MM.1S (cell line): ENCODE measurements around the gene HHIPL1.
A peak's percentile ranks its signal among the peaks of the same experiment; 100 is the strongest.

Experiments
- DNase-seq: peaks from one replicate; pipeline ENCODE4 v3.0.0-alpha.2; 2015
- H2AFZ ChIP-seq: fragments of 300-600 bp; sonication (generic); 2 replicates; pipeline ENCODE4 v1.6.0; 2016; ENCODE audit warnings: antibody characterized with exemption, low read length
- H3F3A ChIP-seq: fragments of 300-600 bp; sonication (generic); 2 replicates; pipeline ENCODE4 v1.6.1; 2016; ENCODE audit warnings: mild to moderate bottlenecking, antibody characterized with exemption, low read length, moderate library complexity, mixed read lengths; ENCODE audit not compliant: insufficient read depth
- H3K27ac ChIP-seq: fragments of 300-600 bp; sonication (generic); 2 replicates; pipeline ENCODE4 v1.5.1; 2016; ENCODE audit warnings: mild to moderate bottlenecking, low read length
- H3K27me3 ChIP-seq: fragments of 300-600 bp; sonication (generic); replicated peaks from 2 replicates; pipeline ENCODE4 v1.6.0; 2016; ENCODE audit warnings: low read length; ENCODE audit not compliant: insufficient read depth
- H3K36me3 ChIP-seq: fragments of 300-600 bp; sonication (generic); replicated peaks from 2 replicates; pipeline ENCODE4 v1.6.1; 2016; ENCODE audit warnings: mild to moderate bottlenecking, low read length, mixed read lengths; ENCODE audit not compliant: insufficient read depth
- H3K4me1 ChIP-seq: fragments of 300-600 bp; sonication (generic); 2 replicates; pipeline ENCODE4 v1.6.1; 2016; ENCODE audit warnings: low read length, mixed read lengths
- H3K4me2 ChIP-seq: fragments of 300-600 bp; sonication (generic); 2 replicates; pipeline ENCODE4 v1.6.0; 2016; ENCODE audit warnings: low read depth, low read length
- H3K4me3 ChIP-seq: fragments of 300-600 bp; sonication (generic); 2 replicates; pipeline ENCODE4 v1.5.1; 2016; ENCODE audit warnings: low read length, mixed read lengths
- H3K79me2 ChIP-seq: fragments of 300-600 bp; sonication (generic); 2 replicates; pipeline ENCODE4 v1.6.1; 2016; ENCODE audit warnings: mixed run types, low read length, mixed read lengths
- H3K9ac ChIP-seq: fragments of 300-600 bp; sonication (generic); 2 replicates; pipeline ENCODE4 v1.6.1; 2016; ENCODE audit warnings: low read length, mixed read lengths
- H3K9me2 ChIP-seq: fragments of 300-600 bp; sonication (generic); replicated peaks from 2 replicates; pipeline ENCODE4 v1.6.1; 2016; ENCODE audit warnings: mild to moderate bottlenecking, low read length, mixed read lengths; ENCODE audit not compliant: insufficient read depth
- H3K9me3 ChIP-seq: fragments of 300-600 bp; sonication (generic); replicated peaks from 2 replicates; pipeline ENCODE4 v1.6.1; 2016; ENCODE audit warnings: mild to moderate bottlenecking, low read length, mixed read lengths; ENCODE audit not compliant: insufficient read depth
- H4K20me1 ChIP-seq: fragments of 300-600 bp; sonication (generic); 2 replicates; pipeline ENCODE4 v1.6.1; 2016; ENCODE audit warnings: mild to moderate bottlenecking, low read length, moderate library complexity, mixed read lengths; ENCODE audit not compliant: insufficient read depth
- CTCF ChIP-seq: fragments of 300-600 bp; sonication (generic); IDR thresholded peaks from 2 replicates; pipeline ENCODE4 v1.5.1; 2016; ENCODE audit warnings: antibody characterized with exemption, low read length, mixed read lengths
- EZH2 ChIP-seq: fragments of 300-600 bp; sonication (generic); optimal IDR thresholded peaks from 2 replicates; pipeline ENCODE3; 2017; ENCODE audit warnings: low read depth, mild to moderate bottlenecking, antibody characterized with exemption, low read length, mixed read lengths
- EZH2phosphoT487 ChIP-seq: fragments of 300-600 bp; sonication (generic); IDR thresholded peaks from 2 replicates; pipeline ENCODE4 v1.6.1; 2018; ENCODE audit warnings: antibody characterized with exemption, low read length

HHIPL1 gene

GRCh38 chr14:99681101-99681831 lies 36.3 kb downstream of the HHIPL1 start:
- no peaks in the 10 kb centered on the region for H3K9me2 ChIP-seq
- H3K9me3 ChIP-seq = no peaks in the 10 kb centered on the region
- TF ChIP-seq EZH2phosphoT487 (no peak), CTCF (no peak), EZH2 (no peak)
- no peak overlapping the region for H3K4me2 ChIP-seq
- H3K27ac ChIP-seq = no peak overlapping the region
- H3F3A ChIP-seq = no peaks in the 10 kb centered on the region
- DNase-seq = no peak
- H2AFZ ChIP-seq = no peak overlapping the region
- H3K79me2 ChIP-seq = no peaks in the 10 kb centered on the region
- H3K9ac ChIP-seq = no peak overlapping the region
- no peaks in the 10 kb centered on the region for H3K4me1 ChIP-seq
- no peaks in the 10 kb centered on the region for H3K36me3 ChIP-seq
- H3K4me3 ChIP-seq = no peak overlapping the region
- H3K27me3 ChIP-seq = no peaks in the 10 kb centered on the region
- no peaks in the 10 kb centered on the region for H4K20me1 ChIP-seq

GRCh38 chr14:99681832-99682148 lies 36.9 kb downstream of the HHIPL1 start:
- H3F3A ChIP-seq = no peaks in the 10 kb centered on the region
- TF ChIP-seq CTCF (no peak), EZH2 (no peak), EZH2phosphoT487 (no peak)
- DNase-seq = no peak
- no peak overlapping the region for H3K4me3 ChIP-seq
- H3K36me3 ChIP-seq = no peaks in the 10 kb centered on the region
- no peaks in the 10 kb centered on the region for H3K27me3 ChIP-seq
- H3K4me2 ChIP-seq = no peak overlapping the region
- no peaks in the 10 kb centered on the region for H3K79me2 ChIP-seq
- no peak overlapping the region for H3K9ac ChIP-seq
- H3K9me3 ChIP-seq = no peaks in the 10 kb centered on the region
- no peak overlapping the region for H3K27ac ChIP-seq
- H2AFZ ChIP-seq = no peak overlapping the region
- H3K9me2 ChIP-seq = no peaks in the 10 kb centered on the region
- no peaks in the 10 kb centered on the region for H4K20me1 ChIP-seq
- no peaks in the 10 kb centered on the region for H3K4me1 ChIP-seq

- no peaks in the 10 kb centered on the region for H4K20me1 ChIP-seq
- peak overlapping the region; percentile 33; the same call in 1 of the 2 replicates for H3K27ac ChIP-seq
- peak; percentile 62 for DNase-seq
- H3K36me3 ChIP-seq = no peaks in the 10 kb centered on the region
- H3K4me2 ChIP-seq = peak overlapping the region; percentile 89
- H3K9me2 ChIP-seq = no peaks in the 10 kb centered on the region
- no peaks in the 10 kb centered on the region for H3K4me1 ChIP-seq
- H3K9ac ChIP-seq = peak overlapping the region; percentile 72
- peak overlapping the region; percentile 90 for H2AFZ ChIP-seq
- H3K79me2 ChIP-seq = no peaks in the 10 kb centered on the region
- no peak for TF ChIP-seq EZH2phosphoT487
- TF ChIP-seq EZH2 = no peak
- peak; percentile 66 for TF ChIP-seq CTCF
- no peaks in the 10 kb centered on the region for H3K27me3 ChIP-seq
- no peaks in the 10 kb centered on the region for H3K9me3 ChIP-seq
- no peaks in the 10 kb centered on the region for H3F3A ChIP-seq
- peak overlapping the region; percentile 80 for H3K4me3 ChIP-seq
Observed at GRCh38 chr14:99682809-99683618, 38.1 kb downstream of the HHIPL1 start.
